Fibroblast of the aortic adventitia (primary cell): Measurements from ENCODE around the gene SLC47A1. TPM values are rescaled to one million over a fixed set of nuclear protein-coding genes. Genes with fewer than 3 reads are reported as not detected.

Source experiments
- DNase-seq: peaks from one replicate; pipeline ENCODE4 v3.0.0-alpha.2; 2010; ENCODE audit warnings: low read depth
- H3K4me3 ChIP-seq: 2 replicates; pipeline ENCODE4 v1.5.1; 2011; ENCODE audit warnings: low read depth, mild to moderate bottlenecking, control low read depth, low read length, moderate library complexity
- CTCF ChIP-seq: IDR thresholded peaks from 2 replicates; pipeline ENCODE4 v1.5.1; 2011; ENCODE audit warnings: mild to moderate bottlenecking, low read length, control low read depth, inconsistent platforms; ENCODE audit not compliant: insufficient read depth
- small RNA-seq: library from RNA; depleted of rRNA; stranded (forward); fragments of <200 nt; gene quantifications from one replicate; pipeline ENCODE3, GENCODE V24; 2012
- total RNA-seq: library from RNA; depleted of rRNA; stranded (reverse); fragments of >200 nt; gene quantifications from 2 replicates; pipeline ENCODE4 v1.2.3, GENCODE V29; 2012; ENCODE audit warnings: low replicate concordance

The SLC47A1 gene
- total RNA-seq, 1 donor: 0.27 TPM

GRCh38 chr17:19619705-19620325 lies 86.2 kb downstream of the SLC47A1 start:
- TF ChIP-seq CTCF: no peak
- no peak overlapping the region for H3K4me3 ChIP-seq
- DNase-seq: no peak

GRCh38 chr17:19621697-19622096 lies 88.0 kb downstream of the SLC47A1 start:
- TF ChIP-seq CTCF: no peak
- H3K4me3 ChIP-seq: no peak overlapping the region
- no peak for DNase-seq

- H3K4me3 ChIP-seq: no peak overlapping the region
- DNase-seq: no peak
- no peak for TF ChIP-seq CTCF
These were observed 92.4 kb downstream of the SLC47A1 start for GRCh38 chr17:19626079-19626478.

Small RNAs within 50 kb of the gene (small RNA-seq; reads per million reads assigned to genes)
- gene AC025627.2 (not detected), gene NMTRQ-TTG12-1 (not detected)

Other genes with a start within 250 kb of the SLC47A1 start
- 8.2 and 19.9 TPM in 2 replicates for gene B9D1, start 171.1 kb upstream of the SLC47A1 start, total RNA-seq
- gene MAPK7, start 155.4 kb upstream of the SLC47A1 start, total RNA-seq: 18.0 and 24.0 TPM in 2 replicates
- gene MFAP4, start 146.7 kb upstream of the SLC47A1 start, total RNA-seq: 20.2 and 89.6 TPM in 2 replicates
- gene RNF112, start 122.6 kb upstream of the SLC47A1 start, total RNA-seq: 0.36 and 2.3 TPM in 2 replicates
- gene ALDH3A2, start 114.9 kb downstream of the SLC47A1 start, total RNA-seq: 59.7 and 165 TPM in 2 replicates
- gene SLC47A2, start 182.7 kb downstream of the SLC47A1 start, total RNA-seq: 0.33 TPM in 1 of 2 replicates, not detected in the other
- 0.54 TPM in 1 of 2 replicates, not detected in the other for gene ALDH3A1, start 214.4 kb downstream of the SLC47A1 start, total RNA-seq